Spleen (tissue), 11 donors: ENCODE data around the gene KRT77. TPM values are rescaled to one million over a fixed set of nuclear protein-coding genes. Genes with fewer than 3 reads are reported as not detected.
"Not testable (repeated sequence)": the region's sequence is repeated elsewhere in the genome, so short reads cannot be mapped to it uniquely, and the experiment has no call there.

Experiments used
- DNase-seq: peaks from one replicate; pipeline ENCODE4 v3.0.0-alpha.2; 2020
- H3K27ac ChIP-seq, 8 donors: fragments of 200-600 bp; sonication (generic) in 7 of 8; 1 replicate in 4 of 8; 2 replicates in 4 of 8; pipeline versions ENCODE4 v1.5.0 to v1.8.0; 2016 to 2021; ENCODE audit warnings: inconsistent platforms in 4 of 8, mild to moderate bottlenecking in 4 of 8, moderate library complexity in 1 of 8
- H3K27me3 ChIP-seq, 7 donors: fragments of 200-600 bp; sonication (generic) in 6 of 7; replicated peaks in 1 of 7; 1 replicate in 4 of 7; 2 replicates in 3 of 7; pipeline versions ENCODE4 v1.5.0 to v1.8.0; 2016 to 2021; ENCODE audit warnings: inconsistent platforms in 3 of 7, mild to moderate bottlenecking in 1 of 7
- H3K36me3 ChIP-seq, 6 donors: fragments of 200-600 bp; sonication (generic) in 5 of 6; 1 replicate in 4 of 6; 2 replicates in 2 of 6; pipeline versions ENCODE4 v1.5.0 to v1.8.0; 2016 to 2021; ENCODE audit warnings: inconsistent platforms in 2 of 6
- H3K4me1 ChIP-seq, 6 donors: fragments of 200-600 bp; sonication (generic) in 5 of 6; 1 replicate in 3 of 6; 2 replicates in 3 of 6; pipeline versions ENCODE4 v1.5.0 to v1.8.0; 2016 to 2021; ENCODE audit warnings: inconsistent platforms in 3 of 6
- H3K4me3 ChIP-seq, 8 donors: fragments of 200-600 bp; sonication (generic) in 7 of 8; 1 replicate in 4 of 8; 2 replicates in 4 of 8; pipeline versions ENCODE4 v1.5.0 to v1.8.0; 2016 to 2021; ENCODE audit warnings: inconsistent platforms in 4 of 8, mild to moderate bottlenecking in 4 of 8, moderate library complexity in 2 of 8
- H3K9me3 ChIP-seq, 8 donors: fragments of 200-600 bp; sonication (generic) in 7 of 8; 1 replicate in 4 of 8; 2 replicates in 4 of 8; pipeline versions ENCODE4 v1.5.0 to v1.8.0; 2016 to 2021; ENCODE audit warnings: inconsistent platforms in 4 of 8
- CTCF ChIP-seq, 11 experiments: fragments of 200-600 bp in 7 of 11; fragments of 450-650 bp in 4 of 11; sonication (generic) in 4 of 11; IDR thresholded peaks in 8 of 11; conservative IDR thresholded peaks in 3 of 11; 1 replicate in 7 of 11; 2 replicates in 4 of 11; pipeline versions ENCODE4 v1.4.0 to v1.8.0; 2016 to 2021; ENCODE audit warnings: antibody characterized with exemption in 11 of 11, inconsistent platforms in 4 of 11, mild to moderate bottlenecking in 1 of 11
- POLR2A ChIP-seq, 3 donors: fragments of 450-650 bp; IDR thresholded peaks; one replicate each; pipeline ENCODE4 v1.5.1; 2017; ENCODE audit warnings: antibody characterized with exemption in 3 of 3, mild to moderate bottlenecking in 1 of 3
- POLR2AphosphoS5 ChIP-seq, 3 donors: sonication (generic); formaldehyde crosslinking; IDR thresholded peaks; one replicate each; pipeline ENCODE4 v1.5.1; 2017; ENCODE audit warnings: antibody characterized with exemption in 3 of 3
- WGBS, 5 donors: extraction: QIAGEN DNeasy Blood & Tissue Kit in 3 of 5; methylation state at CpG; one replicate each; pipeline versions ENCODE4 v1.1.5 to v1.1.7; 2013 to 2018; 5-methylcytosine and 5-hydroxymethylcytosine counted together
- intact Hi-C: fragments of 100-400 bp; cut with DNase I; formaldehyde crosslinking; loops from one replicate; pipeline ENCODE4 v1.15.0; 2023; ENCODE audit warnings: low total_unique reads
- polyA plus RNA-seq, 3 donors: library from polyadenylated mRNA; stranded (reverse); fragments of 200-250 nt; gene quantifications; one replicate each; pipeline ENCODE4 v1.2.1, GENCODE V29; 2013
- total RNA-seq, 7 donors: library from RNA; depleted of rRNA in 3 of 7; stranded (reverse); fragments of >200 nt in 3 of 7; fragmentation: NEBNext Ultra II Directional in 4 of 7; extraction: Animal tissue kit (Norgen Biotek cat#: 25700) in 4 of 7; gene quantifications; one replicate each; pipeline versions ENCODE4 v1.1.0 to v1.2.1, GENCODE V29; 2016 to 2021
- donor health status: healthy with polysubstance abuse.
- donor health status: DM: no; HTN: no; CAD: no; lungs with moderate emphysema.
- donor health status: DM: no; HTN: no; CAD: no.
- donor health status: Bipolar disorder and iron deficiency.
- donor health status: healthy.
- donor health status: DM: no; HTN: no; CAD: no.
- donor health status: DM: yes; HTN: yes; CAD: no.

KRT77 gene
- total and polyA plus RNA-seq, 10 donors, result 0.03 TPM; not detected in 9

DNA sequence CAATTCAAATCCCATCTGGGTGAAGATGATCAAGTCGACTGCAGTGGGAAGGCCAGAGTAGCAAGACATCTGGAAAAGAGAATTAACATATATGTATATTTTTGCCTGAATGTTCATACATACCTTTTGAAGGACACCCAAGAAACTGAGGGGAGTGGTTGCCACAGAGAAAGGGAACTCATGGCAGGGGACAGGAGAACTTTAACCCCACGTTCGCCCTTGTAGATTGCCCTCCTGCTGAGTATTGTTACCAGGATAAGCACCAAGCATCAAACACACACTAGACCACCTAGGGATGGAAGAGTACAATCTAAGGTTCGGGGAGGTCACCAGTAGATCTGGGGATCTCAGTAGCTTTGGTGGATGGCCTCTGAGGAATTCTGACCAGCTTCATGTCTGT lies 32.8 kb downstream of the KRT77 start:
- intact Hi-C loops, result no loop called here
- 79 to 90% (median 82%) methylated on average over 4 of the region's 4 CpGs for WGBS, 5 donors
- peaks cover 0 to 10% (median 0%) of the 10 kb centered on the region in 7 donors for H3K27me3 ChIP-seq

GRCh38 chr12:52669941-52670340 lies 33.4 kb downstream of the KRT77 start:
- H3K4me1 ChIP-seq, H3K36me3 ChIP-seq, H3K27me3 ChIP-seq, H3K4me3 ChIP-seq, H3K9me3 ChIP-seq, DNase-seq, H3K27ac ChIP-seq, intact Hi-C loops: not testable (repeated sequence)
- whole genome bisulfite sequencing, 5 donors, result 79 to 97% (median 84%) methylated on average over 3 of the region's 3 CpGs

More for the DNA sequence above, 32.8 kb downstream of the KRT77 start:
- no peak for DNase-seq
- Histone ChIP-seq H3K27ac (no peak overlapping the region), H3K9me3 (no peaks in the 10 kb centered on the region), H3K4me1 (no peaks in the 10 kb centered on the region), H3K4me3 (no peak overlapping the region), H3K36me3 (no peaks in the 10 kb centered on the region)
- TF ChIP-seq POLR2AphosphoS5 (IDR thresholded peaks at IDR 0.05) (no peak), POLR2A (IDR thresholded peaks at IDR 0.05) (no peak), CTCF (IDR thresholded peaks at IDR 0.05 in 8 of 11, conservative IDR thresholded peaks at IDR 0.05 in 3 of 11) (no peak)

DNA sequence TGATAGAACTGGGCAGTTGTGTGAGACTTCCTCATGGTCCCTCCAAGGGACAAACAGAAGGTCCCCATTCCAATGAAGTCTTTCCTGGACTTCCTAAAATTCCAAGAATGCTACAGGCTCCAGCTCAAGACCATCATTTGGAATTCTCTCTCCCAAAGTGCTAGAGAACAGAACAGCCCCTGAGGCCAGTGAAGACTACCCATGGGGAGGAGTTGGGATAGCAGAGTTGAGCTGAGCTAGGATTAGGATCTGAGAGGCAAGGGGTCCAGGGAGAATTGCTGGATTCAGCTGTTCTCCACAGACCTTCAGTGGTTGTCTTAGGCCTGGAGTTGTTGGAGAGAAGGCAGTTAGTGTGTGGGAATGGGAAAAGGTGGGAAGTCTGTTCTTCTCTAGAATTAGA lies 33.9 kb downstream of the KRT77 start:
- Histone ChIP-seq H3K4me1 (no peaks in the 10 kb centered on the region), H3K36me3 (no peaks in the 10 kb centered on the region), H3K4me3 (no peak overlapping the region), H3K9me3 (no peaks in the 10 kb centered on the region), H3K27me3 (peaks cover 0 to 9% (median 0%) of the 10 kb centered on the region in 7 donors), H3K27ac (no peak overlapping the region)
- TF ChIP-seq POLR2A (IDR thresholded peaks at IDR 0.05) (no peak), CTCF (IDR thresholded peaks at IDR 0.05 in 8 of 11, conservative IDR thresholded peaks at IDR 0.05 in 3 of 11) (no peak), POLR2AphosphoS5 (IDR thresholded peaks at IDR 0.05) (no peak)
- DNase-seq, result no peak
- intact Hi-C loops, result no loop called here

DNA sequence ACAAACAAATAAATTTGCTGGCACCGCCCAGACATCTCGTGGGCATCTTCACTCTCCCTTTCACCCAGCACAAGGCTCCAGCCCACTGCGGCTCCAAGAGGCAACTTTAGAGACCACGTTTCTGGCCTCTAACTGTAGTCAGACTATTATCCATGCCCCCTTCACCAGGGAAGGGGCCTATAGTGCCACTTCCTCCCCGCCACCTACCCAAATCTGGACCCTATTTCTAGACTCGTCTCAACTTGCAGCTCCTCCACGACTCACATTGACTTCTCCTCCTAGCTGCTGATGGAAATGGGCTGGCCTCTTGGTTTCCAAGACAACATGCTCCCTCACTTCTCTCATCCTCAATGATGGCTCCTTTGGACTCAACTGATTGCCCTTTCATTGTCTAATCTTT lies 35.4 kb downstream of the KRT77 start:
- no peak for DNase-seq

More for the DNA sequence above, 35.4 kb downstream of the KRT77 start:
- Histone ChIP-seq H3K27ac (no peak overlapping the region), H3K9me3 (no peaks in the 10 kb centered on the region), H3K4me1 (no peaks in the 10 kb centered on the region), H3K36me3 (no peaks in the 10 kb centered on the region), H3K27me3 (peaks cover 0 to 17% (median 0%) of the 10 kb centered on the region in 7 donors), H3K4me3 (no peak overlapping the region)
- intact Hi-C loops, result no loop called here
- TF ChIP-seq POLR2A (IDR thresholded peaks at IDR 0.05), result no peak
- TF ChIP-seq CTCF (IDR thresholded peaks at IDR 0.05 in 8 of 11, conservative IDR thresholded peaks at IDR 0.05 in 3 of 11), result no peak
- no peak for TF ChIP-seq POLR2AphosphoS5 (IDR thresholded peaks at IDR 0.05)
- 77 to 93% (median 83%) methylated on average over 7 of the region's 7 CpGs for WGBS, 5 donors
